ENCODE measurements around the gene PDS5B. TPM values are rescaled to one million over a fixed set of nuclear protein-coding genes. Genes with fewer than 3 reads are reported as not detected.

The PDS5B gene
- total and polyA plus RNA-seq, 2 of the 8 experiments (the other 6 are each of a cell fraction or from before 2014, with no cell fraction given): 5.5 to 54.6 TPM

GRCh38 chr13:32737679-32738078 is 151.4 kb downstream of the PDS5B start:
- Histone ChIP-seq H3K27me3 (replicated peaks in 1 of 4; ENCODE audit: control insufficient read depth in 3 of 4, extremely low read depth in 1 of 4, insufficient read depth in 3 of 4, low read length in 3 of 4) (no peaks in the 10 kb centered on the region), H3K4ac (replicated peaks; ENCODE audit: insufficient read length, low read depth, low read length) (no peak overlapping the region), H3K23me2 (ENCODE audit: low read depth, low read length) (no peaks in the 10 kb centered on the region), H3K4me1 (replicated peaks in 1 of 4; ENCODE audit: control insufficient read depth in 3 of 4, insufficient read depth in 4 of 4, low read length in 3 of 4) (no peaks in the 10 kb centered on the region), H2BK120ac (replicated peaks; ENCODE audit: low read depth, low read length) (no peak overlapping the region), H2AFZ (ENCODE audit: low read length) (no peak overlapping the region), H3K14ac (ENCODE audit: insufficient read length) (no peak overlapping the region), H4K20me1 (replicated peaks in 1 of 2; ENCODE audit: control insufficient read depth in 1 of 2, insufficient read depth in 2 of 2, low read length in 2 of 2) (no peaks in the 10 kb centered on the region), H3K4me3 (ENCODE audit: extremely low read depth in 1 of 4, insufficient read depth in 2 of 4, low read depth in 3 of 4, low read length in 4 of 4) (no peak overlapping the region), H2BK20ac (ENCODE audit: low read length) (no peak overlapping the region), H3K23ac (ENCODE audit: insufficient read length) (no peak overlapping the region), H3K79me1 (ENCODE audit: low read depth, low read length) (no peaks in the 10 kb centered on the region), H3K27ac (ENCODE audit: low read depth, low read length) (no peak overlapping the region), H2AK5ac (ENCODE audit: low read depth, low read length) (no peak overlapping the region), H3K56ac (replicated peaks; ENCODE audit: insufficient read length, low read depth, low read length) (no peak overlapping the region), H3K9me3 (ENCODE audit: insufficient read depth in 2 of 2, low read depth in 1 of 2, low read length in 1 of 2) (no peaks in the 10 kb centered on the region), H3K9ac (replicated peaks in 1 of 4; ENCODE audit: extremely low read depth in 1 of 4, low read depth in 3 of 4, low read length in 3 of 4) (no peak overlapping the region), H2BK12ac (ENCODE audit: low read depth, low read length) (no peak overlapping the region), H4K91ac (replicated peaks; ENCODE audit: insufficient read length, low read length) (no peak overlapping the region), H2BK15ac (ENCODE audit: low read length) (no peak overlapping the region), H4K8ac (ENCODE audit: extremely low read depth, insufficient read depth, low read length) (no peak overlapping the region), H3K18ac (ENCODE audit: extremely low read depth, low read length) (no peak overlapping the region), H3K4me2 (ENCODE audit: insufficient read depth in 1 of 2, low read depth in 2 of 2, low read length in 2 of 2) (no peak overlapping the region), H3K36me3 (ENCODE audit: control insufficient read depth in 2 of 4, insufficient read depth in 4 of 4, low read length in 3 of 4) (no peaks in the 10 kb centered on the region), H2BK5ac (ENCODE audit: low read depth, low read length) (no peak overlapping the region), H4K5ac (ENCODE audit: insufficient read length, low read depth, low read length) (no peak overlapping the region), H3K79me2 (ENCODE audit: control insufficient read depth in 1 of 2, insufficient read depth in 2 of 2, low read length in 2 of 2) (no peaks in the 10 kb centered on the region)
- no peak for DNase-seq (ENCODE audit: low read depth in 1 of 2, low spot score in 2 of 2)
- ChIA-PET POLR2A (ENCODE audit: partially characterized antibody) (no interaction called here), CTCF (ENCODE audit: partially characterized antibody) (no interaction called here)
- WGBS, 2 experiments (ENCODE audit: extremely low coverage in 1 of 2, insufficient coverage in 1 of 2, insufficient read length in 1 of 2, insufficient replicate concordance in 2 of 2, low coverage in 1 of 2, low lambda C conversion rate in 2 of 2, missing lambda C conversion rate in 1 of 2): 92% methylated on average over 1 of the region's 1 CpG; no CpG with 5 or more reads in 1 of the 2 experiments
- TF ChIP-seq SRF (IDR thresholded peaks at IDR 0.05; ENCODE audit: low read depth, low read length) (no peak), SP4 (IDR thresholded peaks at IDR 0.05; ENCODE audit: low read length) (no peak), RNF2 (IDR thresholded peaks at IDR 0.05; ENCODE audit: borderline replicate concordance, low read depth, low read length, missing control alignments, poor library complexity, severe bottlenecking) (no peak)
- no peak for FAIRE-seq

Data from H1 (cell line).